ENCODE data around the gene PPIP5K1. TPM values are rescaled to one million over a fixed set of nuclear protein-coding genes. Genes with fewer than 3 reads are reported as not detected.

PPIP5K1 gene
- total RNA-seq, 1 experiment from 2014 or later = 34.4 TPM

- DNase-seq (ENCODE audit: low spot score) (no peak), ATAC-seq (no peak)
- peaks cover 26% of the 10 kb centered on the region for H3K4me1 Mint-ChIP-seq
- no peaks in the 10 kb centered on the region for H3K27me3 Mint-ChIP-seq (ENCODE audit: low read depth)
- H3K27ac Mint-ChIP-seq = no peak overlapping the region
- ChIA-PET POLR2A (no interaction called here), CTCF (interaction anchor here (2.7 kb wide), 1 partner anchor 22 kb away, joined by 10 read pairs; no protein-coding TSS in a partner anchor)
- TF ChIP-seq, protein P1, sequence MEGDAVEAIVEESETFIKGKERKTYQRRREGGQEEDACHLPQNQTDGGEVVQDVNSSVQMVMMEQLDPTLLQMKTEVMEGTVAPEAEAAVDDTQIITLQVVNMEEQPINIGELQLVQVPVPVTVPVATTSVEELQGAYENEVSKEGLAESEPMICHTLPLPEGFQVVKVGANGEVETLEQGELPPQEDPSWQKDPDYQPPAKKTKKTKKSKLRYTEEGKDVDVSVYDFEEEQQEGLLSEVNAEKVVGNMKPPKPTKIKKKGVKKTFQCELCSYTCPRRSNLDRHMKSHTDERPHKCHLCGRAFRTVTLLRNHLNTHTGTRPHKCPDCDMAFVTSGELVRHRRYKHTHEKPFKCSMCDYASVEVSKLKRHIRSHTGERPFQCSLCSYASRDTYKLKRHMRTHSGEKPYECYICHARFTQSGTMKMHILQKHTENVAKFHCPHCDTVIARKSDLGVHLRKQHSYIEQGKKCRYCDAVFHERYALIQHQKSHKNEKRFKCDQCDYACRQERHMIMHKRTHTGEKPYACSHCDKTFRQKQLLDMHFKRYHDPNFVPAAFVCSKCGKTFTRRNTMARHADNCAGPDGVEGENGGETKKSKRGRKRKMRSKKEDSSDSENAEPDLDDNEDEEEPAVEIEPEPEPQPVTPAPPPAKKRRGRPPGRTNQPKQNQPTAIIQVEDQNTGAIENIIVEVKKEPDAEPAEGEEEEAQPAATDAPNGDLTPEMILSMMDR (IDR thresholded peaks at IDR 0.05) = no peak
- TF ChIP-seq TP53 (CRISPR knock-in tag; IDR thresholded peaks at IDR 0.05) (no peak), OVOL2 (CRISPR knock-in tag; IDR thresholded peaks at IDR 0.05; ENCODE audit: borderline replicate concordance) (no peak), ZNF219 (CRISPR knock-in tag; IDR thresholded peaks at IDR 0.05; ENCODE audit: borderline replicate concordance) (no peak), JAZF1 (CRISPR knock-in tag; IDR thresholded peaks at IDR 0.05) (no peak), ZNF671 (CRISPR knock-in tag; IDR thresholded peaks at IDR 0.05) (no peak), CREM (CRISPR knock-in tag; IDR thresholded peaks at IDR 0.05) (no peak), MYBL2 (CRISPR knock-in tag; IDR thresholded peaks at IDR 0.05) (no peak), RORB (CRISPR knock-in tag; IDR thresholded peaks at IDR 0.05) (no peak)
- no peak overlapping the region for H3K4me3 Mint-ChIP-seq
- peaks cover 61% of the 10 kb centered on the region for H3K36me3 Mint-ChIP-seq
- H3K9me3 Mint-ChIP-seq = no peaks in the 10 kb centered on the region
Measured at GRCh38 chr15:43488790-43489189, 101.2 kb downstream of the PPIP5K1 start.

GRCh38 chr15:43487271-43487895 lies 102.6 kb downstream of the PPIP5K1 start:
- Mint-ChIP-seq H3K4me3 (no peak overlapping the region), H3K4me1 (peaks cover 21% of the 10 kb centered on the region), H3K9me3 (no peaks in the 10 kb centered on the region), H3K27me3 (ENCODE audit: low read depth) (no peaks in the 10 kb centered on the region), H3K27ac (no peak overlapping the region), H3K36me3 (peaks cover 64% of the 10 kb centered on the region)
- TF ChIP-seq HMGA2 (CRISPR knock-in tag; IDR thresholded peaks at IDR 0.05) (no peak), ZNF121 (CRISPR knock-in tag; IDR thresholded peaks at IDR 0.05) (no peak), OVOL2 (CRISPR knock-in tag; IDR thresholded peaks at IDR 0.05; ENCODE audit: borderline replicate concordance) (no peak), IRF1 (CRISPR knock-in tag; IDR thresholded peaks at IDR 0.05) (no peak), ZNF425 (CRISPR knock-in tag; conservative IDR thresholded peaks at IDR 0.05) (no peak), NFATC4 (CRISPR knock-in tag; IDR thresholded peaks at IDR 0.05) (no peak), GTF2I (CRISPR knock-in tag; conservative IDR thresholded peaks at IDR 0.05) (no peak), ATF1 (CRISPR knock-in tag; IDR thresholded peaks at IDR 0.05) (no peak), NFE2L1 (CRISPR knock-in tag; IDR thresholded peaks at IDR 0.05) (no peak), ESRRA (CRISPR knock-in tag; IDR thresholded peaks at IDR 0.05; ENCODE audit: borderline replicate concordance) (no peak), NFYB (CRISPR knock-in tag; conservative IDR thresholded peaks at IDR 0.05; ENCODE audit: low read depth) (no peak), ZNF423 (CRISPR knock-in tag; IDR thresholded peaks at IDR 0.05) (no peak)
- TF ChIP-seq, protein P2, sequence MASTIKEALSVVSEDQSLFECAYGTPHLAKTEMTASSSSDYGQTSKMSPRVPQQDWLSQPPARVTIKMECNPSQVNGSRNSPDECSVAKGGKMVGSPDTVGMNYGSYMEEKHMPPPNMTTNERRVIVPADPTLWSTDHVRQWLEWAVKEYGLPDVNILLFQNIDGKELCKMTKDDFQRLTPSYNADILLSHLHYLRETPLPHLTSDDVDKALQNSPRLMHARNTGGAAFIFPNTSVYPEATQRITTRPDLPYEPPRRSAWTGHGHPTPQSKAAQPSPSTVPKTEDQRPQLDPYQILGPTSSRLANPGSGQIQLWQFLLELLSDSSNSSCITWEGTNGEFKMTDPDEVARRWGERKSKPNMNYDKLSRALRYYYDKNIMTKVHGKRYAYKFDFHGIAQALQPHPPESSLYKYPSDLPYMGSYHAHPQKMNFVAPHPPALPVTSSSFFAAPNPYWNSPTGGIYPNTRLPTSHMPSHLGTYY (CRISPR knock-in tag; IDR thresholded peaks at IDR 0.05) = no peak
- ChIA-PET POLR2A (interaction anchor here (0.7 kb wide), 1 partner anchor 12 kb away, joined by 3 read pairs; no protein-coding TSS in a partner anchor), CTCF (interaction anchor here (0.8 kb wide), 1 partner anchor 23 kb away, joined by 3 read pairs; no protein-coding TSS in a partner anchor)
- DNase-seq (ENCODE audit: low spot score) (no peak), ATAC-seq (no peak)
